ENCODE data around the gene PLXNB3.

PLXNB3 gene

DNA sequence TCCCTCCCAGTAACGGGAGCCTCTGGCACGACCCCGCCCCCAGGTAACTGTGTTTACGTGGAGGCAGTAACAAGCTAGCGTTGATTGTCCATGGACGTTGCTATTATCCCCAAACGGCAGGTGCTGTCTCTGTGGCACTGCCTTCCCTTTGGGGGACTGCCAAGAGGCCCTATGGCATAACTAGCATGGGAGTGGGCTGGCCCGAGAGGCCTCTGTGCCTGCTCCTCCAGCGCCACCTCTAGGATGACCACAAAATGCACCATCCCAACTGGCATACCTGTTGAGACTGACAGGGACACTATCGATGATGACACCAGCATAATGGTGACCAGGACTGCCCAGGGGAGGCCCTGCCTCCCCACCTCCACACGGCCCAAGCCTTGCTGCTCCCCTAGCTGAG, 18.3 kb downstream of the PLXNB3 start:
- DNase-seq (ENCODE audit: extremely low read depth, low read depth), result no peak
- TF ChIP-seq, protein P1, sequence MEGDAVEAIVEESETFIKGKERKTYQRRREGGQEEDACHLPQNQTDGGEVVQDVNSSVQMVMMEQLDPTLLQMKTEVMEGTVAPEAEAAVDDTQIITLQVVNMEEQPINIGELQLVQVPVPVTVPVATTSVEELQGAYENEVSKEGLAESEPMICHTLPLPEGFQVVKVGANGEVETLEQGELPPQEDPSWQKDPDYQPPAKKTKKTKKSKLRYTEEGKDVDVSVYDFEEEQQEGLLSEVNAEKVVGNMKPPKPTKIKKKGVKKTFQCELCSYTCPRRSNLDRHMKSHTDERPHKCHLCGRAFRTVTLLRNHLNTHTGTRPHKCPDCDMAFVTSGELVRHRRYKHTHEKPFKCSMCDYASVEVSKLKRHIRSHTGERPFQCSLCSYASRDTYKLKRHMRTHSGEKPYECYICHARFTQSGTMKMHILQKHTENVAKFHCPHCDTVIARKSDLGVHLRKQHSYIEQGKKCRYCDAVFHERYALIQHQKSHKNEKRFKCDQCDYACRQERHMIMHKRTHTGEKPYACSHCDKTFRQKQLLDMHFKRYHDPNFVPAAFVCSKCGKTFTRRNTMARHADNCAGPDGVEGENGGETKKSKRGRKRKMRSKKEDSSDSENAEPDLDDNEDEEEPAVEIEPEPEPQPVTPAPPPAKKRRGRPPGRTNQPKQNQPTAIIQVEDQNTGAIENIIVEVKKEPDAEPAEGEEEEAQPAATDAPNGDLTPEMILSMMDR (IDR thresholded peaks at IDR 0.05; ENCODE audit: low read depth, low read length, missing control alignments), result no peak
- no peak overlapping the region for H3K4me3 ChIP-seq (replicated peaks; ENCODE audit: low read depth, low read length)

DNA sequence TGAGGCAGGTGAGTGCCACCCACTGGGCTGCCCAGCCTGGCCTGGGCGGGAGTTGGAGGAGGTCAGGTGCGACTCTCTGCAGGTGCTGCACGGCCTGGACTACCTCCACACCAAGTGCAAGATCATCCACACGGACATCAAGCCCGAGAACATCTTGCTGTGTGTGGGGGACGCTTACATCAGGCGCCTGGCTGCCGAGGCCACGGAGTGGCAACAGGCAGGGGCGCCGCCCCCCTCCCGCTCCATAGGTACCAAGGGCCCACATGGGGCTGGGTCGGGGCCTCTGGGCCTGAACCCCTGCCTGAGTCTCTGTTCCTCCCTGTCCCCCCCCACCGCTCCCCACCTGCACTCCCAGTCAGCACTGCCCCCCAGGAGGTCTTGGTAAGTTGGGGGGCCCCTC, 18.8 kb downstream of the PLXNB3 start:
- H3K4me3 ChIP-seq (replicated peaks; ENCODE audit: low read depth, low read length), result no peak overlapping the region
- TF ChIP-seq, protein P1 (IDR thresholded peaks at IDR 0.05; ENCODE audit: low read depth, low read length, missing control alignments), result no peak
- no peak for DNase-seq (ENCODE audit: extremely low read depth, low read depth)

DNA sequence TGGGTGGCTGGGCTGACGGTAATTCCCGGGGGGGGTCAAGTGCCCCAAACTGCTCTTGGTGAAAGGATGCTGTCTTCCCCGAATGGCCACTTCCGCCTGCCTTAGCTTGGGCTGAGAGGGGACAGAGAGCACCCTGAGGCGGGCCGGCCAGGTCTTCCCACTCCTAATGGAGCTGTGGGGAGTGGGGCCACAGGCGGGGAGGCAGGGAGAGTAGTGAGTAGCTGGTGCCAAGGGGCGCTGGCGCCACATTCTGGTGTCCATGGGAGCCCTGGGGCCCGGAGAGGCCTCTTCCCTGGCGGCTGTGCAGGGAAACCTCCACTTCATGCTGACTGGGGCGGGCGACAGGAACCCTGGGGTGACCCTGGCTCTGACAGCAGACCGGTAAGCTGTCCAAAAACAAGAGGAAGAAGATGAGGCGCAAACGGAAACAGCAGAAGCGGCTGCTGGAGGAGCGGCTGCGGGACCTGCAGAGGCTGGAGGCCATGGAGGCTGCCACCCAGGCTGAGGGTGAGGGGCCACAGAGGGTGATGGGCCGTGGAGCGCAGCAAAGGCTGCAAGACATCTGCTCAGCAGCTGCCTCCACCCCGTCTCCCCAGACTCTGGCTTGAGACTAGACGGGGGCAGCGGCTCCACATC, 19.4 kb downstream of the PLXNB3 start:
- H3K4me3 ChIP-seq (replicated peaks; ENCODE audit: low read depth, low read length), result no peak overlapping the region
- TF ChIP-seq, protein P1 (IDR thresholded peaks at IDR 0.05; ENCODE audit: low read depth, low read length, missing control alignments), result no peak
- no peak for DNase-seq (ENCODE audit: extremely low read depth, low read depth)

- DNase-seq (ENCODE audit: extremely low read depth, low read depth), result no peak
- no peak overlapping the region for H3K4me3 ChIP-seq (replicated peaks; ENCODE audit: low read depth, low read length)
- TF ChIP-seq, protein P1 (IDR thresholded peaks at IDR 0.05; ENCODE audit: low read depth, low read length, missing control alignments), result no peak
Measured at GRCh38 chrX:153784325-153784967, 20.4 kb downstream of the PLXNB3 start.

DNA sequence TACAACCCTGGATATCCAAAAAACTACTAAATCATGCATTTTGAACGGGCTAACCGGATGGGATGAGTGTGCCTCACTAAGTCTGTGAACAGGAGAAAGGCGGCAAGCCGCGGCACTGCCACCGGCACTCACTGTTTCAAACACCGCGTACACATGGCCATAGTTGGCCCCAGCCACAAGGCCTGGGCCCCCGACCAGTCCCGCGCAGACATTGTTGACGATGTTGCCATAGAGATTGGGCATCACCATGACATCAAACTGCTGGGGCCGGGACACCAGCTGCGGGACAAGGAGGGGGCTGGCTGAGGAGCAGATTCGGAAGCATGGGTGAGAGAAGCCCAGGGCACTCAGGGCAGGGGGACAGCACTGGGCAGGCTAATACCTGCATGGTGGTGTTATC, 22.6 kb downstream of the PLXNB3 start:
- DNase-seq (ENCODE audit: extremely low read depth, low read depth), result no peak
- TF ChIP-seq, protein P1 (IDR thresholded peaks at IDR 0.05; ENCODE audit: low read depth, low read length, missing control alignments), result no peak
- H3K4me3 ChIP-seq (replicated peaks; ENCODE audit: low read depth, low read length), result no peak overlapping the region

- TF ChIP-seq, protein P1 (IDR thresholded peaks at IDR 0.05; ENCODE audit: low read depth, low read length, missing control alignments), result no peak
- no peak overlapping the region for H3K4me3 ChIP-seq (replicated peaks; ENCODE audit: low read depth, low read length)
- DNase-seq (ENCODE audit: extremely low read depth, low read depth), result no peak
Measured at GRCh38 chrX:153789654-153790053, 25.6 kb downstream of the PLXNB3 start.

Data from HFF-Myc (cell line).